CD14-positive monocyte (primary cell): Measurements from ENCODE around the gene NPW. TPM values are rescaled to one million over a fixed set of nuclear protein-coding genes. Genes with fewer than 3 reads are reported as not detected.

Source experiments
- DNase-seq, 3 donors: peaks; one replicate each; pipeline ENCODE4 v3.0.0-alpha.2; 2011 to 2022
- H2AFZ ChIP-seq: 2 replicates; pipeline ENCODE4 v1.6.0; 2012; ENCODE audit warnings: mild to moderate bottlenecking, low read depth, low read length, inconsistent platforms; ENCODE audit not compliant: insufficient read depth, poor library complexity, severe bottlenecking
- H3K27ac ChIP-seq, 2 donors: 1 replicate in 1 of 2; 2 replicates in 1 of 2; pipeline ENCODE4 v1.5.1; 2012 to 2013; ENCODE audit warnings: low read length in 2 of 2, control low read depth in 1 of 2, inconsistent platforms in 1 of 2, low read depth in 1 of 2, mild to moderate bottlenecking in 1 of 2
- H3K27me3 ChIP-seq, 2 donors: one replicate each; pipeline versions ENCODE4 v1.6.0 to v1.6.1; 2011 to 2013; ENCODE audit warnings: low read length in 2 of 2; ENCODE audit not compliant: control insufficient read depth in 2 of 2, insufficient read depth in 2 of 2
- H3K36me3 ChIP-seq, 2 donors: replicated peaks in 1 of 2; 1 replicate in 1 of 2; 2 replicates in 1 of 2; pipeline versions ENCODE4 v1.5.1 to v1.6.1; 2012 to 2013; ENCODE audit warnings: low read length in 2 of 2, control low read depth in 1 of 2, inconsistent platforms in 1 of 2, mild to moderate bottlenecking in 1 of 2; ENCODE audit not compliant: insufficient read depth in 2 of 2, control insufficient read depth in 1 of 2
- H3K4me1 ChIP-seq, 2 donors: 1 replicate in 1 of 2; 2 replicates in 1 of 2; pipeline versions ENCODE4 v1.5.1 to v1.6.1; 2012 to 2013; ENCODE audit warnings: low read length in 2 of 2, control low read depth in 1 of 2, inconsistent platforms in 1 of 2, mild to moderate bottlenecking in 1 of 2, moderate library complexity in 1 of 2; ENCODE audit not compliant: insufficient read depth in 2 of 2, control insufficient read depth in 1 of 2
- H3K4me2 ChIP-seq: replicated peaks from 2 replicates; pipeline ENCODE3; 2012; ENCODE audit warnings: low read length, moderate library complexity, mild to moderate bottlenecking; ENCODE audit not compliant: poor library complexity, severe bottlenecking; ENCODE audit errors: extremely low read depth
- H3K4me3 ChIP-seq, 3 experiments: fragments of 200-600 bp in 1 of 3; sonication (generic) in 1 of 3; replicated peaks in 1 of 3; 1 replicate in 2 of 3; 2 replicates in 1 of 3; pipeline ENCODE4 v1.5.1; 2011 to 2013; ENCODE audit warnings: low read length in 3 of 3, mild to moderate bottlenecking in 3 of 3, control low read depth in 2 of 3, low read depth in 2 of 3, inconsistent platforms in 1 of 3, moderate library complexity in 1 of 3
- H3K79me2 ChIP-seq: 2 replicates; pipeline ENCODE4 v1.6.0; 2012; ENCODE audit warnings: mild to moderate bottlenecking, control low read depth, inconsistent platforms, low read length, moderate library complexity; ENCODE audit not compliant: insufficient read depth
- H3K9ac ChIP-seq: 2 replicates; pipeline ENCODE4 v1.6.0; 2017; ENCODE audit warnings: low read length, mild to moderate bottlenecking; ENCODE audit not compliant: insufficient read depth, poor library complexity, severe bottlenecking
- H3K9me3 ChIP-seq, 2 donors: replicated peaks in 1 of 2; 1 replicate in 1 of 2; 2 replicates in 1 of 2; pipeline versions ENCODE4 v1.5.1 to v1.6.1; 2012 to 2013; ENCODE audit warnings: low read length in 2 of 2, control low read depth in 1 of 2; ENCODE audit not compliant: control insufficient read depth in 1 of 2, insufficient read depth in 1 of 2
- H4K20me1 ChIP-seq: 2 replicates; pipeline ENCODE4 v1.6.0; 2012; ENCODE audit warnings: mild to moderate bottlenecking, low read length, control low read depth, moderate library complexity; ENCODE audit not compliant: insufficient read depth
- H3K27ac Mint-ChIP-seq, 7 donors: one replicate each; pipeline ENCODE4 v1.8.0; 2020; ENCODE audit warnings: mild to moderate bottlenecking in 7 of 7, mixed read lengths in 7 of 7, moderate library complexity in 6 of 7, inconsistent platforms in 2 of 7
- H3K27me3 Mint-ChIP-seq, 3 donors: one replicate each; pipeline ENCODE4 v1.8.0; 2021 to 2022; ENCODE audit warnings: low read depth in 3 of 3, mild to moderate bottlenecking in 3 of 3, mixed read lengths in 3 of 3, moderate library complexity in 3 of 3, inconsistent platforms in 1 of 3
- H3K36me3 Mint-ChIP-seq, 2 donors: one replicate each; pipeline ENCODE4 v1.8.0; 2020; ENCODE audit warnings: mixed read lengths in 2 of 2, inconsistent platforms in 1 of 2, mild to moderate bottlenecking in 1 of 2
- H3K4me1 Mint-ChIP-seq: one replicate; pipeline ENCODE4 v1.8.0; 2020; ENCODE audit warnings: mild to moderate bottlenecking, mixed read lengths
- H3K4me3 Mint-ChIP-seq, 2 donors: one replicate each; pipeline ENCODE4 v1.8.0; 2020; ENCODE audit warnings: mild to moderate bottlenecking in 2 of 2, mixed read lengths in 2 of 2, moderate library complexity in 1 of 2
- H3K9me3 Mint-ChIP-seq, 7 donors: one replicate each; pipeline ENCODE4 v1.8.0; 2020 to 2022; ENCODE audit warnings: mixed read lengths in 7 of 7, mild to moderate bottlenecking in 6 of 7, moderate library complexity in 6 of 7, inconsistent platforms in 2 of 7
- CTCF ChIP-seq: fragments of 200-600 bp; IDR thresholded peaks from one replicate; pipeline ENCODE4 v1.8.0; 2022; ENCODE audit warnings: antibody characterized with exemption, mild to moderate bottlenecking
- WGBS: methylation state at CpG from one replicate; pipeline ENCODE4 v1.1.5; 2013; ENCODE audit warnings: missing lambda C conversion rate; ENCODE audit not compliant: insufficient coverage; 5-methylcytosine and 5-hydroxymethylcytosine counted together
- intact Hi-C, 2 donors: fragments of 100-400 bp; cut with micrococcal nuclease; formaldehyde crosslinking; loops; one replicate each; pipeline versions ENCODE4 v1.15.0 to v1.15.1; 2023
- polyA plus RNA-seq, 3 donors: library from polyadenylated mRNA; depleted of rRNA in 1 of 3; unstranded in 2 of 3; stranded (reverse) in 1 of 3; fragments of 300-500 nt in 2 of 3; fragments of >200 nt in 1 of 3; fragmentation: Illumina TruSeq in 2 of 3; gene quantifications; 1 replicate in 2 of 3; 2 replicates in 1 of 3; pipeline ENCODE4 v1.2.3, GENCODE V29; 2012 to 2021

Gene NPW
- polyA plus RNA-seq, 3 donors, result not detected

DNA sequence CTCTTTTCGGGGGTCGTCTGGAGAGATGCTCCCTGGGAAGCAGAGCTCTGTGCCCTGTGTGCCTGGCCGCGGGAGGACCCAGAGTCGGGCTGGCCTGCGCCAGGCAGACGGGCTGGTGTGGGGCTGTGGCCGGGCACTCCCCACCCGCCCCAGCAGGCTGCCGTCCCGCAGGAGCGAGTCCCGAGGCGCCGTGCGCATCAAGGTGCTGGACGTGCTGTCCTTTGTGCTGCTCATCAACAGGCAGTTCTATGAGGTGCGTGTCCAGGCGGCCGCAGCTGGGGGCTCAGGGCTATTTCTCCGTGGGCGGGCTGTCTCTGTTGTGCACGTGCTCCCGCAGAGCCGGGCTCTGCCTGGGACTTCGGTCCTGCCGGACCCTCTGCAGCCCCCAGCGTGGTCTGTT, 43.2 kb downstream of the NPW start:
- H3K36me3 Mint-ChIP-seq, result peaks cover 58 to 84% of the 10 kb centered on the region in 2 donors
- H3K27me3 Mint-ChIP-seq, result peaks cover 0 to 1% (median 0%) of the 10 kb centered on the region in 3 donors
- Histone ChIP-seq H3K9me3 (no peaks in the 10 kb centered on the region), H3K4me2 (no peak overlapping the region), H3K79me2 (no peaks in the 10 kb centered on the region), H3K27ac (no peak overlapping the region), H4K20me1 (no peaks in the 10 kb centered on the region), H3K27me3 (no peaks in the 10 kb centered on the region), H3K9ac (no peak overlapping the region), H2AFZ (no peak overlapping the region), H3K4me3 (no peak overlapping the region), H3K36me3 (peaks cover 74 to 88% of the 10 kb centered on the region in 2 donors), H3K4me1 (no peaks in the 10 kb centered on the region)
- no peaks in the 10 kb centered on the region for H3K4me1 Mint-ChIP-seq
- no peak for TF ChIP-seq CTCF
- intact Hi-C loops, result no loop called here
- no peak overlapping the region for H3K27ac Mint-ChIP-seq
- no peak overlapping the region for H3K4me3 Mint-ChIP-seq
- WGBS, result 97% methylated on average over 28 of the region's 28 CpGs
- no peak for DNase-seq
- H3K9me3 Mint-ChIP-seq, result peaks cover 0 to 4% (median 0%) of the 10 kb centered on the region in 7 donors

GRCh38 chr16:2063861-2064260, 44.3 kb downstream of the NPW start:
- Histone ChIP-seq H3K27me3 (no peaks in the 10 kb centered on the region), H3K79me2 (no peaks in the 10 kb centered on the region), H3K9me3 (no peaks in the 10 kb centered on the region), H3K36me3 (peaks cover 66 to 89% of the 10 kb centered on the region in 2 donors), H3K4me2 (no peak overlapping the region), H3K9ac (no peak overlapping the region), H3K4me3 (no peak overlapping the region), H4K20me1 (no peaks in the 10 kb centered on the region), H3K4me1 (no peaks in the 10 kb centered on the region), H2AFZ (no peak overlapping the region), H3K27ac (no peak overlapping the region)
- Mint-ChIP-seq H3K9me3 (peaks cover 0 to 4% (median 0%) of the 10 kb centered on the region in 7 donors), H3K4me3 (no peak overlapping the region), H3K4me1 (no peaks in the 10 kb centered on the region), H3K27ac (peak overlapping the region in 3 of 7 donors; percentile 7 to 70 (median 57)), H3K27me3 (peaks cover 0 to 1% (median 0%) of the 10 kb centered on the region in 3 donors), H3K36me3 (peaks cover 58 to 88% of the 10 kb centered on the region in 2 donors)
- no peak for DNase-seq
- no peak for TF ChIP-seq CTCF
- intact Hi-C loops, result no loop called here
- 94% methylated on average over 20 of the region's 25 CpGs for WGBS
